PFSK-1 (cell line): ENCODE measurements around the gene EXOC4.
A peak's percentile ranks its signal among the peaks of the same experiment; 100 is the strongest.

Experiments
- FOXP2 ChIP-seq: optimal IDR thresholded peaks from 2 replicates; pipeline ENCODE3; 2011; ENCODE audit warnings: borderline replicate concordance, control low read depth, inconsistent platforms; ENCODE audit not compliant: insufficient read depth; ENCODE audit errors: extremely low read length, extremely low read depth
- POLR2AphosphoS5 ChIP-seq: IDR thresholded peaks from 2 replicates; pipeline ENCODE4 v1.6.1; 2012; ENCODE audit warnings: low read depth, mild to moderate bottlenecking, control low read depth, low read length, moderate library complexity
- REST ChIP-seq, 2 experiments: IDR thresholded peaks; 2 replicates each; pipeline versions ENCODE4 v1.6.1 to v1.8.0; 2011 to 2012; ENCODE audit warnings: low read depth in 2 of 2, low read length in 2 of 2, control low read depth in 1 of 2, inconsistent platforms in 1 of 2, mild to moderate bottlenecking in 1 of 2, moderate library complexity in 1 of 2; ENCODE audit not compliant: insufficient read depth in 1 of 2
- SIN3A ChIP-seq: IDR thresholded peaks from 2 replicates; pipeline ENCODE4 v1.6.1; 2012; ENCODE audit warnings: mild to moderate bottlenecking, low read length, moderate library complexity, borderline replicate concordance; ENCODE audit not compliant: insufficient read depth
- TAF1 ChIP-seq: IDR thresholded peaks from 2 replicates; pipeline ENCODE4 v1.6.1; 2012; ENCODE audit warnings: low read length, control low read depth, borderline replicate concordance; ENCODE audit not compliant: insufficient read depth

EXOC4 gene

DNA sequence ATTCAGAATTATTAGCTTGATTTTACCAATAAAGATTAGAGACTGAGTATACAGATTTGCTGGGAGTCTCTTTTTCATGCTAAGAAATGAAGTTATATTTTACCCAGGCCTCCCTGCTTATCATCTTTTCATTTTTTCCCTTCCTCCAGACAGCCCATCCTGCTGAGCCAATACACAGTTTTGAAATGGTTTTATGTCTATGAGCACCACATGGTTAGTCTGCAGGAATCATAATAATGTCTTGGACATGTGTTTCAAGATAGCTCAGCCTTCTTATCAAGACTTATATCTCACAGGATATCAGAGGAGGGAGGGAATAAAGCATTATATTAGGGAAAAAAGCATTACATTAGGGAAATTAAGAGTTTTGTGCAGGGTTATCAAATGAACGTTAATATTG lies 157.1 kb downstream of the EXOC4 start:
- TF ChIP-seq SIN3A (no peak), TAF1 (no peak), POLR2AphosphoS5 (no peak), FOXP2 (no peak), REST (IDR thresholded peaks at IDR 0.05; ENCODE audit: insufficient read depth in 1 of 2, low read depth in 2 of 2, low read length in 2 of 2) (no peak)

GRCh38 chr7:133411395-133411794 lies 158.5 kb downstream of the EXOC4 start:
- no peak for TF ChIP-seq POLR2AphosphoS5
- TF ChIP-seq FOXP2 = no peak
- TF ChIP-seq SIN3A = no peak
- TF ChIP-seq TAF1 = no peak
- TF ChIP-seq REST (IDR thresholded peaks at IDR 0.05; ENCODE audit: insufficient read depth in 1 of 2, low read depth in 2 of 2, low read length in 2 of 2) = no peak

DNA sequence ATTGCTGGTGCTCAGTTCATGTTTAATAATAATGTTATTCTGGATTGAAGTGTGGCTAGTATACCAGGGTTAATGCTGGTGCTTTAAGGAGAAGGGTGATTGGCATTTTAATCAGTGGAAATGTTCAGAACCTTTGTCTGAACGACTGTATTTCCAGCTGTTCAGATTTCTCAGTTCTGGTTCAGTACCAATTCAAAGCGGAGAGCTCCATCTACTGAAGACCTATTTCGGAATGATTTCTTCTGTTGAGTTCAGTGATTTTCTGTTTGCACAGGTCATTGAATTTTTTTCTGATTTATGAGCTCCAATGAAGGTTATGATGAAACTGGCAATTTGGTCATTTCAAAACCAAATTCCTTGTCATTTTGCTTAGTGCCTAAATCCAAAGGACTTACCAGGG lies 160.1 kb downstream of the EXOC4 start:
- TF ChIP-seq REST (IDR thresholded peaks at IDR 0.05; ENCODE audit: insufficient read depth in 1 of 2, low read depth in 2 of 2, low read length in 2 of 2) (peak in 1 of 2 experiments; percentile 77; a peak in 2 of 4 replicates), TAF1 (no peak)

DNA sequence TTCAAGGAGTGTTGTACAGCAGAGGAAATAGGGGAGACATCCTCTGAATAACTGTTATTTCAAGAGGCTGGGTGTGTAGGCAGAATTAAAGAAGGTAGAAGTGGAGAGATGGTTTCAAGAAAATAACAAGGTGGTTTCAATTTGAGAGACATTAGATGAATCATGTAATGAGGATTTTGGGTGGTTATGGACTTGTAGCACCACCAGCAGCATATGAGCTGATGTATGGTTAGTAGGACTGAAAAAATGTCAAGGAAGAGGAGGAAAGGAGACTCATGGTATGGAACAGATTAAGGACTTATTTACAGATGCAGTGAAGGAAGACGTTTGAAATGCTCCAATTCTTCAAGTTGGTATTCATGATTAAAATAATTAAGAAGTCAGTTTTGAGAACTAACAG lies 166.2 kb downstream of the EXOC4 start:
- TF ChIP-seq FOXP2 (no peak), REST (IDR thresholded peaks at IDR 0.05; ENCODE audit: insufficient read depth in 1 of 2, low read depth in 2 of 2, low read length in 2 of 2) (no peak), POLR2AphosphoS5 (no peak), SIN3A (no peak), TAF1 (no peak)

DNA sequence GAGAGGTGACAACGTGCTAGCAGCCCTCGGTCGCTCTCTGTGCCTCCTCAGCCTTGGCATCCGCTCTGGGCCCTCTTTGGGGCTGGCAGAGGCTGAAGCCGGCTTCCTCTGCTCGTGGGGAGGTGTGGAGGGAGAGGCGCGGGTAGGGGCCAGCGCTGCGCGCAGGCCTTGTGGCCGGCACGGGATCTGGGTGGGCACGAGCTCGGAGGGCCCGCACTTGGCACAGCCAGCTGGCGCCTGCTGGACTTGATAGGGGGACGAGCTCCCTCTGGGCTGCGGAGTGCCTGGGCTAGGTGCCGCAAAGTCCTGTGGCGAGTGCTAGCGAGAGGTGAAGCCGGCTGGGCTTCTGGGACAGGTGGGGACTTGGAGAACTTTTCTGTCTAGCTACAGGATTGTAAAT lies 170.7 kb downstream of the EXOC4 start:
- no peak for TF ChIP-seq FOXP2
- no peak for TF ChIP-seq SIN3A
- no peak for TF ChIP-seq TAF1
- no peak for TF ChIP-seq REST (IDR thresholded peaks at IDR 0.05; ENCODE audit: insufficient read depth in 1 of 2, low read depth in 2 of 2, low read length in 2 of 2)
- no peak for TF ChIP-seq POLR2AphosphoS5
